GM23338 (cell line): ENCODE measurements around the gene FOXL2NB.

Source experiments
- CTCF ChIP-seq, 2 experiments: fragments of 200-600 bp in 1 of 2; sonication (generic) in 1 of 2; conservative IDR thresholded peaks; 2 replicates each; pipeline versions ENCODE4 v1.5.1 to v1.6.1; 2016 to 2017; ENCODE audit warnings: antibody characterized with exemption in 2 of 2, low read depth in 2 of 2, mild to moderate bottlenecking in 2 of 2, moderate library complexity in 1 of 2
- EZH2 ChIP-seq: fragments of 200-600 bp; sonication (generic); IDR thresholded peaks from one replicate; pipeline ENCODE4 v1.8.0; 2017; ENCODE audit warnings: antibody characterized with exemption, mild to moderate bottlenecking, low read depth; ENCODE audit not compliant: unreplicated experiment
- POLR2AphosphoS5 ChIP-seq: IDR thresholded peaks from 2 replicates; pipeline ENCODE4 v1.6.1; 2016; ENCODE audit warnings: antibody characterized with exemption, low read depth

DNA sequence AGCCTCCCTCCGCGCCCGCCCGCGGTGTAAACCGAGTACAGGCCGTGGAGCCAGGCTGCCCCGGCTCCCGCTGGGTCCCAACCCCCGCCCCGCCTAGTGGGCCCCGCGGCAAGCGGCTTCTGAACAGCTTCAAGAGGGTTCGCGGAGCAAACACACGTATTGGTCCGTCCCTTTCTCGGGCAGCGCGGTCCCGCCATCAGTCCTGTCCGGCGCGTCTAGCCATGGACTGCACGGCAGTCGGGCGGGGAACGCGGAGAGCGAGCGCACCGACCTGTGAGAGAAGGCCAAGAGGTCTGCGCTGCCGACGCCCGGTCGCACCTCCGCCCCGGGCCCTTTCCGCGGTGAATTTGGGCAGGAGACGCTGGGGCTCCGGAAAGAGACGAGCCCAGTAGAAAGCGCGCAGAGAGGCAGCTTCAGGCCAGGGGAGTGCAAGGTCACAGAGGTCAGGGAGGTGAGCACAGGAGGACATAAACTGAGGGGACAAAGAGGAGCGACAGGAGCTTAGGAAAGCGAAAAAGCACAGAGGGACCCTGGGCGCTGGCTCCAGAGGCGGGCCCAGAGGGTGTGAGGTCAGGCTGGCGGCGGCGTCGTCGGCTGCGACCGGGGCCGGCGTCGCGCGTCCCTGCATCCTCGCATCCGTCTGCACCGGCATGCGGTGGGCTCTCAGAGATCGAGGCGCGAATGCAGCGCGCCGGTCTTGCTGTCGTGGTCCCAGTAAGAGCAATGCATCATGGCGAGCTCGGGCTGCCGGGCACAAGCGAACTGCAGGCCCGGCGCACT, 1.9 kb upstream of the FOXL2NB start:
- peak; percentile 89 for TF ChIP-seq EZH2
- no peak; the same call in 1 of the 2 replicates for TF ChIP-seq POLR2AphosphoS5
- TF ChIP-seq CTCF (conservative IDR thresholded peaks at IDR 0.05; ENCODE audit: low read depth in 2 of 2): no peak
